SK-N-SH treated with all-trans-retinoic acid at 6 μM for 48 hours (cell line): ENCODE measurements around the gene VARS1.

ENCODE experiments used
- ATAC-seq: fragments of 200-7000 bp; cut with Tn5 transposase; 3 replicates; pipeline ENCODE4 v1.9.1; 2020; ENCODE audit warnings: mild to moderate bottlenecking, moderate library complexity
- ARNTL ChIP-seq: fragments of 450-650 bp; formaldehyde crosslinking; IDR thresholded peaks from 2 replicates; pipeline ENCODE4 v1.5.0; 2020; ENCODE audit warnings: low read depth, mild to moderate bottlenecking, moderate library complexity, borderline replicate concordance
- BACH2 ChIP-seq: fragments of 250-450 bp; sonication (Bioruptor Pico); IDR thresholded peaks from 2 replicates; pipeline ENCODE4 v1.9.0; 2021; ENCODE audit warnings: mild to moderate bottlenecking, borderline replicate concordance
- CREB5 ChIP-seq: fragments of 250-450 bp; sonication (Bioruptor Pico); IDR thresholded peaks from 2 replicates; pipeline ENCODE4 v1.5.1; 2020; ENCODE audit warnings: low read depth, mild to moderate bottlenecking, moderate library complexity
- CSDC2 ChIP-seq: fragments of 250-450 bp; sonication (Bioruptor Pico); IDR thresholded peaks from 2 replicates; pipeline ENCODE4 v1.5.0; 2020; ENCODE audit warnings: mild to moderate bottlenecking, moderate library complexity
- ESRRG ChIP-seq: fragments of 250-450 bp; sonication (Bioruptor Pico); IDR thresholded peaks from 2 replicates; pipeline ENCODE4 v1.6.1; 2021; ENCODE audit warnings: mild to moderate bottlenecking
- ISL1 ChIP-seq: fragments of 250-450 bp; sonication (Bioruptor Pico); IDR thresholded peaks from 2 replicates; pipeline ENCODE4 v2.1.2; 2022; ENCODE audit warnings: mild to moderate bottlenecking, moderate library complexity
- OSR1 ChIP-seq: fragments of 250-450 bp; sonication (Bioruptor Pico); IDR thresholded peaks from 2 replicates; pipeline ENCODE4 v1.8.0; 2022; ENCODE audit warnings: moderate library complexity, mild to moderate bottlenecking, inconsistent platforms
- PATZ1 ChIP-seq: fragments of 250-450 bp; sonication (Bioruptor Pico); IDR thresholded peaks from 2 replicates; pipeline ENCODE4 v1.8.0; 2020; ENCODE audit warnings: mild to moderate bottlenecking, moderate library complexity, borderline replicate concordance
- PPARA ChIP-seq: fragments of 250-450 bp; sonication (Bioruptor Pico); IDR thresholded peaks from 2 replicates; pipeline ENCODE4 v1.5.0; 2020; ENCODE audit warnings: mild to moderate bottlenecking, borderline replicate concordance
- RARB ChIP-seq: fragments of 250-450 bp; sonication (Bioruptor Pico); IDR thresholded peaks from 2 replicates; pipeline ENCODE4 v1.8.0; 2021; ENCODE audit warnings: mild to moderate bottlenecking, moderate library complexity
- SNAI2 ChIP-seq: fragments of 250-450 bp; sonication (Bioruptor Pico); IDR thresholded peaks from 2 replicates; pipeline ENCODE4 v1.5.0; 2020; ENCODE audit warnings: mild to moderate bottlenecking, moderate library complexity
- TCF4 ChIP-seq: fragments of 250-450 bp; sonication (Bioruptor Pico); IDR thresholded peaks from 2 replicates; pipeline ENCODE4 v1.8.0; 2021; ENCODE audit warnings: mild to moderate bottlenecking, moderate library complexity, borderline replicate concordance
- TOX ChIP-seq: fragments of 250-450 bp; sonication (Bioruptor Pico); IDR thresholded peaks from 2 replicates; pipeline ENCODE4 v1.8.0; 2021; ENCODE audit warnings: mild to moderate bottlenecking, moderate library complexity, borderline replicate concordance
- TSHZ2 ChIP-seq: fragments of 250-450 bp; sonication (Bioruptor Pico); IDR thresholded peaks from 2 replicates; pipeline ENCODE4 v1.5.0; 2020; ENCODE audit warnings: mild to moderate bottlenecking, moderate library complexity
- ZC3H10 ChIP-seq: fragments of 250-450 bp; sonication (Bioruptor Pico); IDR thresholded peaks from 2 replicates; pipeline ENCODE4 v1.5.1; 2021; ENCODE audit warnings: mild to moderate bottlenecking, moderate library complexity
- ZFP3 ChIP-seq: fragments of 250-450 bp; sonication (Bioruptor Pico); IDR thresholded peaks from 2 replicates; pipeline ENCODE4 v1.5.0; 2020; ENCODE audit warnings: mild to moderate bottlenecking, moderate library complexity
- ZFP30 ChIP-seq: fragments of 450-650 bp; formaldehyde crosslinking; IDR thresholded peaks from 2 replicates; pipeline ENCODE4 v1.5.0; 2022; ENCODE audit warnings: mild to moderate bottlenecking, moderate library complexity
- ZNF565 ChIP-seq: fragments of 450-650 bp; formaldehyde crosslinking; conservative IDR thresholded peaks from 2 replicates; pipeline ENCODE4 v1.5.0; 2020; ENCODE audit warnings: low read depth, mild to moderate bottlenecking, moderate library complexity
- ZNF70 ChIP-seq: fragments of 450-650 bp; formaldehyde crosslinking; IDR thresholded peaks from 2 replicates; pipeline ENCODE4 v1.5.0; 2020; ENCODE audit warnings: mild to moderate bottlenecking, moderate library complexity

Gene VARS1

GRCh38 chr6:31791324-31792089 lies 4.0 kb downstream of the VARS1 start:
- peak; percentile 48 for ATAC-seq
- TF ChIP-seq SNAI2 (CRISPR knock-in tag): no peak
- no peak for TF ChIP-seq CREB5
- no peak for TF ChIP-seq TSHZ2
- no peak for TF ChIP-seq TCF4 (CRISPR knock-in tag)
- no peak for TF ChIP-seq ZC3H10
- no peak for TF ChIP-seq CSDC2 (CRISPR knock-in tag)
- no peak for TF ChIP-seq ZFP30 (CRISPR knock-in tag)
- TF ChIP-seq OSR1 (CRISPR knock-in tag): no peak
- TF ChIP-seq PATZ1 (CRISPR knock-in tag): no peak
- no peak for TF ChIP-seq ZFP3 (CRISPR knock-in tag)
- TF ChIP-seq ARNTL (CRISPR knock-in tag): no peak
- no peak for TF ChIP-seq ZNF565 (CRISPR knock-in tag)
- TF ChIP-seq ESRRG (CRISPR knock-in tag): no peak
- TF ChIP-seq RARB (CRISPR knock-in tag): no peak
- no peak for TF ChIP-seq ISL1 (CRISPR knock-in tag)
- no peak for TF ChIP-seq TOX
- no peak for TF ChIP-seq ZNF70
- TF ChIP-seq PPARA: no peak

DNA sequence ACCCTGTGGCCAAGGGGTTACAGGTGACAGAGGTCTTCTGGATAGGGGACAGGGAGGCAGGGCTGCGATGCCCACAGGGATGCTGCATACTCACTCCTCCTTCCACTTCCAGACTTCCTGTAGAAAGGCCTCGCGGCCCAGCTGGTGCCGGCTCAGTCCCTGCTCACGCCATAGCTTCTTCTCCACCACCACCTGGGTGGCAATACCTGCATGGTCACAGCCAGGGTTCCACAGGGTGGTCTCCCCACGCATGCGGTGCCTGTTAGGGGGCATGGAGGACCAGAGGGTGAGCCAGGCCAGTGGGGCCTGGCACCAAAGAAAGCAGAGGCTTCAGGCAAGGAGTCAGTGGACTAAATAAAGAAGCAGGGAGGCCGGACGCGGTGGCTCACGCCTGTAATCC lies 10.1 kb downstream of the VARS1 start:
- ATAC-seq: no peak
- TF ChIP-seq CSDC2 (CRISPR knock-in tag) (no peak), BACH2 (CRISPR knock-in tag) (no peak), ESRRG (CRISPR knock-in tag) (no peak), ISL1 (CRISPR knock-in tag) (no peak), TSHZ2 (no peak), SNAI2 (CRISPR knock-in tag) (no peak), ZNF565 (CRISPR knock-in tag) (no peak)

- TF ChIP-seq SNAI2 (CRISPR knock-in tag): no peak
- no peak for TF ChIP-seq ISL1 (CRISPR knock-in tag)
- no peak for TF ChIP-seq ZNF70
- TF ChIP-seq ZNF565 (CRISPR knock-in tag): no peak
- TF ChIP-seq ARNTL (CRISPR knock-in tag): no peak
- TF ChIP-seq CSDC2 (CRISPR knock-in tag): no peak
- TF ChIP-seq OSR1 (CRISPR knock-in tag): no peak
- TF ChIP-seq ZFP30 (CRISPR knock-in tag): no peak
- TF ChIP-seq TOX: no peak
- TF ChIP-seq, all 23 proteins: peak for 0
- no peak for ATAC-seq
Measured at GRCh38 chr6:31784098-31784925, 11.2 kb downstream of the VARS1 start.
